Ishikawa (cell line): ENCODE measurements around the gene HYOU1.

Experiments used
- CREB1 ChIP-seq: IDR thresholded peaks from 2 replicates; pipeline ENCODE4 v1.6.1; 2012; ENCODE audit warnings: low read depth
- EP300 ChIP-seq: IDR thresholded peaks from 2 replicates; pipeline ENCODE4 v1.6.1; 2012; ENCODE audit warnings: borderline replicate concordance
- FOXM1 ChIP-seq: IDR thresholded peaks from 2 replicates; pipeline ENCODE4 v1.6.1; 2012; ENCODE audit warnings: low read depth, borderline replicate concordance
- MAX ChIP-seq: IDR thresholded peaks from 2 replicates; pipeline ENCODE4 v1.6.1; 2012
- REST ChIP-seq: IDR thresholded peaks from 2 replicates; pipeline ENCODE4 v1.6.1; 2012; ENCODE audit warnings: low read depth, mild to moderate bottlenecking
- TF ChIP-seq, protein P1 (sequence below): IDR thresholded peaks from 2 replicates; pipeline ENCODE4 v1.6.1; 2012

- TF ChIP-seq CREB1 (no peak), EP300 (no peak), REST (no peak), FOXM1 (no peak), MAX (no peak)
- TF ChIP-seq, protein P1, sequence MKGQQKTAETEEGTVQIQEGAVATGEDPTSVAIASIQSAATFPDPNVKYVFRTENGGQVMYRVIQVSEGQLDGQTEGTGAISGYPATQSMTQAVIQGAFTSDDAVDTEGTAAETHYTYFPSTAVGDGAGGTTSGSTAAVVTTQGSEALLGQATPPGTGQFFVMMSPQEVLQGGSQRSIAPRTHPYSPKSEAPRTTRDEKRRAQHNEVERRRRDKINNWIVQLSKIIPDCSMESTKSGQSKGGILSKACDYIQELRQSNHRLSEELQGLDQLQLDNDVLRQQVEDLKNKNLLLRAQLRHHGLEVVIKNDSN = no peak
Measured at GRCh38 chr11:119026970-119027369, 30.0 kb downstream of the HYOU1 start.
